Effector CD4-positive, alpha-beta T cell (primary cell): ENCODE results near the gene ATP12A.
"Not testable (repeated sequence)": the region's sequence is repeated elsewhere in the genome, so short reads cannot be mapped to it uniquely, and the experiment has no call there.

Experiments used
- DNase-seq: peaks from one replicate; pipeline ENCODE4 v3.0.0-alpha.2; 2020

ATP12A gene

DNA sequence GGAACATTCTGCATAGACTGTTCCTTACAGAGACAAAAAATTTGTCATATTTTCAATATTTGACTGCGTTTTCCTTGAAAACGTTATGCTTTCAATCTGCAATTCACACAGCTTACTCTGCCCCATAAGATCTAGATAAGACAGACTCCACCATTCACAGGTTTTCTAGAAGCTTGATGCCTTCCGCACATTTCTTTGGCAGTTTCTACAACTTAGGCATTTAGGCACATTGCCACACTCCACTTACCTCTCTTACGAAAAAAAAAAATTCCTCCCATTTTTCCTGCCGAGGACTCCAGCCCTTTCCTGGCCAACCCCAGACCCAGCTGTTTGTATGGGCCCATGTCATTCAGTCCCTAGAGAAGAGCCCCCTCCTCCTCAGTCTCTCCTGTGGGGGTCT is 11.2 kb downstream of the ATP12A start:
- DNase-seq = no peak

DNA sequence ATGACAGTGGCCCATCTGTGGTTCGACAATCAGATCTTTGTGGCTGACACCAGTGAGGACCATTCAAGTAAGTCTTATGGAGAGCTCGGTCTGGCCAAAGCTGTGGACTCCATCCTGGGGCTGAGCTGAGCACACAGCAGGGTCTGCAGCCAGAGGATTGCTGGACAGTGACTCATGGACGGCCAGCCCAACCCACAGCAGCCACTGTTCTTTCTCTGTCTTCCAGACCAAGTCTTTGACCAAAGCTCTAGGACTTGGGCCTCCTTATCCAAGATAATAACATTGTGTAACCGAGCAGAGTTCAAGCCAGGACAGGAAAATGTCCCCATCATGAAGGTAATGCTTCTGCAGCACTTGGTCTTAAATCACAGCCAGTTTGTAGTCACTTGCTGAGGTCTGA is 12.4 kb downstream of the ATP12A start:
- no peak for DNase-seq

GRCh38 chr13:24693862-24694471 is 13.8 kb downstream of the ATP12A start:
- peak; percentile 24 for DNase-seq

- no peak for DNase-seq
Measured at GRCh38 chr13:24694907-24695306, 14.7 kb downstream of the ATP12A start.

DNA sequence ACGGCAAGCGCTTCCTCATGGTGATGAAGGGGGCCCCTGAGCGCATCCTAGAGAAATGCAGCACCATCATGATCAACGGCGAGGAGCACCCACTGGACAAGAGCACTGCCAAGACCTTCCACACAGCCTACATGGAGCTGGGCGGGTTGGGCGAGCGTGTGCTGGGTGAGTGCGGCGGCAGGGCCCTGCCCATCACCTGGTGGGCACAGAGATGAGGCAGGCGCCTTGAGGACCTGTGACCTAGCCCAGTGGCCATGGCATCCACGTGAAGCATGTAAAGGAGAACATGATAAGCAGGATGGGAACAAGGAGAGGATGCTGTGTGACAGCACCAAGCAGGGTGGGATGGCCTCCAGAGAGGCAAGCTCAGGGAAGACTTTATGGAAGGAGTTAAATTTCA is 18.5 kb downstream of the ATP12A start:
- no peak for DNase-seq

- no peak for DNase-seq
Measured at GRCh38 chr13:24699541-24699940, 19.3 kb downstream of the ATP12A start.

- DNase-seq = no peak
Measured at GRCh38 chr13:24700539-24700938, 20.3 kb downstream of the ATP12A start.

- DNase-seq = no peak
Measured at GRCh38 chr13:24706886-24707585, 26.8 kb downstream of the ATP12A start.

GRCh38 chr13:24709186-24709913 is 29.1 kb downstream of the ATP12A start:
- peak; percentile 49 for DNase-seq

- DNase-seq = no peak
Measured at GRCh38 chr13:24713022-24713421, 32.8 kb downstream of the ATP12A start.

- no peak for DNase-seq
Measured at GRCh38 chr13:24716011-24716410, 35.8 kb downstream of the ATP12A start.

DNA sequence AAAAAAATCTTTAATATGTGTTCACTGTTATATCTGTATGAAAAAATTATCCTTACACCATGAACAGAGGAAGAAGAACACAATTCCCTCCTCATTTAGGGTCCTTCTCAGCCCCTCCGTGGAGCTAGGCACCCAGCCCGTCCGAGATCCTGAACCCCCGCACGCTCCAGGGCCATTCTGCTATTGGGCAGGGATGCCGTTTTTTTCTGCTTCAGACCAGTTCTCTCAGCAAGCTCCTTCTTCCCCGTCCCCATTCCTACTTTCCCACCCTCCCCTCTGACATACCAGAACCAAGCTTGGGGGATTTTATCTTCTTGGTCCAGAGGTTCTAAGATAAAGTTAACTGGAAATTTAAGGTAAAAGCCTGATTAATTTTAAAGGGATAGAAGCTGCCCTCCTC is 36.2 kb downstream of the ATP12A start:
- no peak for DNase-seq

DNA sequence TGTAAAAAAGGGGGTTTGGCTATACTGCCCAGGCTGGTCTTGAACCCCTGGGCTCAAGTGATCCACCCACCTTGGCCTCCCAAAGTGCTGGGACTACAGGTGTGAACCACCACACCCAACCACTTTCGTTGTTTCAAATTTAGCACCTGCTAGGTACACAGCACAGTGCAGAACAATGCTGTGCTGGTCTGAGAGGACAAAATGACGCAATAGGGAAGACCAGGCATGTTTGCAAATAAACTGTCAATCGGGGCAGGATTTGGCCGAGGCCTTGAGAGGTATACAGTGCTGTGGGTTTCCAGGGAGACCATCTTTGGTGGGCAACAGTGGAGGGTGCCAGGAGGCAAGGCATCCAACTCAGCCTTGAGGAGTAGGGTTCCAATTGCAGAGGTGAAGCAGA is 37.0 kb downstream of the ATP12A start:
- no peak for DNase-seq

- no peak for DNase-seq
Measured at GRCh38 chr13:24718192-24718965, 38.2 kb downstream of the ATP12A start.

GRCh38 chr13:24719139-24719538 is 38.9 kb downstream of the ATP12A start:
- DNase-seq = no peak

DNA sequence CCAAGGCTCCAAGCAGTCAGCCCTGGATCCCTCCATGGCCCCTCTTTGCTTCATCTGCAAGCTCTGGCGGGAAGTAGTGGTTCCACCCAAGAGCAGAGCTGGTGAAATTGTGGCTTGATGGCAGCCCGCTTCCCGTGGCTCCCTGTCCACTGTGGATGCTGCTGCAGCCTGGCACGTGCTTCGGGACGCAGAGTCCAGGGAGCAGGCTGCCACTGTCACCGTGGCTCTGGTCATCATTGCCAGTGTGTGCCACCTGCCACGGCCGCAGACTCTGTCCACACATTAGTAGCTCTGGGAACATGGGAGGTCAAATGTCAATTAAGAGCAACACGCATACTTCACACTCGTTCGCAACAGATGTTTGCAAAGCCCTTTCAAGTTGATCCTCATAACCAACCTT is 43.0 kb downstream of the ATP12A start:
- DNase-seq = no peak

- no peak for DNase-seq
Measured at GRCh38 chr13:24724714-24725113, 44.5 kb downstream of the ATP12A start.

DNA sequence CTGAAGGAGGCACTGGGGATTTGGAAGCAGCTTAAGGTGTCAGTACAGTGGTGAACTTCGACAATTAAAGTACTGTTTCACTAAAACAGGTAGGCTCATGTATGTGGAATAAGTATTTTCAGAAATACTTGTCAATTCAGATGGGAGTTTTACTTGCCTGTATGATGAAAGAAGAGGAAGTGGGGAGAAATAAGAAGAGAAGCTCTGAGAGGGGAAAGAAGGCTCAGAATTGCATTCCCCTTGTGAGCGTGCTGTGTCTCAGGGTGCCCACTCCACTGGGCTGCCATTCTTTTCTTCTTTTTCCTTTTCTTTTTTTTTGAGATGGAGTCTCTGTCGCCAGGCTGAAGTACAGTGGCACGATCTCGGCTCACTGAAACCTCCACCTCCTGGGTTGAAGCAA is 45.2 kb downstream of the ATP12A start:
- DNase-seq = no peak

DNA sequence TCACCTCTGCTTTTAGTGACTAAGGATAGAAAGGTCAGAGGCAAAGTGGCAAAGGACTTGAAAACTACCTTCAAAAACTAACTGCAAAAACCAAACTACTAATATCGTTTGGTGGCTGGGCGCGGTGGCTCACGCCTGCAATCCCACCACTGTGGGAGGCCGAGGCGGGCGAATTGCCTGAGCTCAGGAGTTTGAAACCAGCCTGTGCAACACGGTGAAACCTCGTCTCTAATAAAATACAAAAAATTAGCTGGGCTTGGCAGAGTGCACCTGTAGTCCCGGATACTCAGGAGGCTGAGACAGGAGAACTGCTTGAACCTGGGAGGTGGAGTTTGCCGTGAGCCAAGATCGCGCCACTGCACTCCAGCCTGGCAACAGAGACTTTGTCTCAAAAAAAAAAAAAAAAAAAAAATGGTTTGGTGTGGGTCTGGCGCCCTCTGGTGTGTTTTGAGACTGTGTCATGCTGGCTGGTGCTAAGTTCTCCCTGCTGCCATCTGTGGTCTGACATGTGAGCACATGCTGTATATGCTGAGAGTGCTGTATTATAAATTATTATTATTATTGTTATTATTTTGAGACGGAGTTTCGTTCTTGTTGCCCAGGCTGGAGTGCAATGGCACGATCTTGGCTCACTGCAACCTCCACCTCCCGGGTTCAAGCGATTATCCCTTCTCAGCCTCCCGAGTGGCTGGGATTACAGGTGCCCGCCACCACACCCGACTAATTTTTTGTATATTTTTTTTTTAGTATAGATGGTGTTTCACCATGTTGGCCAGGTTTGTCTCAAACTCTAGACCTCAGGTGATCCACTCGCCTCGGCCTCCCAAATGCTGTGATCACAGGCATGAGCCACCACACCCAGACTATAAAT is 47.8 kb downstream of the ATP12A start:
- peak; percentile 55 for DNase-seq

DNA sequence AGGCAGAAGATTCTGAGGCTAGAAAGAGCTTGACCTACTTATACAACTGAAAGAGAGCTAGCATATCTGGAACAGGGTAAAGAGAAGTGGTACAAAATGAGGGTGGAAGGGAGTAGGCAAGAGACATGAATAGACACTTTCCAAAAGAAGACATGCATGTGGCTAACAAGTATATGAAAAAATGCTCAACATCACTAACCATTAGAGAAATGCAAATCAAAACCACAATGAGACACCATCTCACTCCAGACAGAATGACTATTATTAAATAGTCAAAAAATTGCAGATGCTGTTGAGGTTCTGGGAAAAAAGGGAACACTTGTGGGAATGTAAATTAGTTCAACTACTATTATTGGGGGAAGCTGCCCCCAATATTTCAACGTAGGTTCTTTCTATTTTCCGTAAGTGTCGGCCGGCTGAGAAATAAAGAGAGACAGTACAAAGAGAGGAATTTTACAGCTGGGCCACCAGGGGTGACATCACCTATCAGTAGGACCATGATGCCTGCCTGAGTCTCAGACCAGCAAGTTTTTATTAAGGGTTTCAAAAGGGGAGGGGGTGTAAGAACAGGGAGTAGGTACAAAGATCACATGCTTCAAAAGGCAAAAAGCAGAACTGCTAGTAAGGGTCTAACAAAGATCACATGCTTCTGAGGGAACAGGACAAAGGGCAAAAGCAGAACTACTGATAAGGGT is 50.8 kb downstream of the ATP12A start:
- not testable (repeated sequence) for DNase-seq

- DNase-seq = no peak
Measured at GRCh38 chr13:24734950-24735349, 54.7 kb downstream of the ATP12A start.

- no peak for DNase-seq
Measured at GRCh38 chr13:24737042-24737441, 56.8 kb downstream of the ATP12A start.
